Measurements from ENCODE around the gene RPL34. TPM values are rescaled to one million over a fixed set of nuclear protein-coding genes. Genes with fewer than 3 reads are reported as not detected.

Gene RPL34
- total RNA-seq, 3 donors from 2014 or later, result 907 to 1,723 (median 1,620) TPM

GRCh38 chr4:108601106-108601505, 19.3 kb upstream of the RPL34 start:
- Histone ChIP-seq H3K4me1 (no peaks in the 10 kb centered on the region), H3K27me3 (no peaks in the 10 kb centered on the region), H3K4me3 (no peak overlapping the region), H3K27ac (no peak overlapping the region), H3K36me3 (no peaks in the 10 kb centered on the region), H3K9me3 (no peaks in the 10 kb centered on the region)
- intact Hi-C loops (cut with DNase I; ENCODE audit: low total_unique reads), result no loop called here
- TF ChIP-seq POLR2AphosphoS5 (IDR thresholded peaks at IDR 0.05), result no peak
- TF ChIP-seq, protein P1, sequence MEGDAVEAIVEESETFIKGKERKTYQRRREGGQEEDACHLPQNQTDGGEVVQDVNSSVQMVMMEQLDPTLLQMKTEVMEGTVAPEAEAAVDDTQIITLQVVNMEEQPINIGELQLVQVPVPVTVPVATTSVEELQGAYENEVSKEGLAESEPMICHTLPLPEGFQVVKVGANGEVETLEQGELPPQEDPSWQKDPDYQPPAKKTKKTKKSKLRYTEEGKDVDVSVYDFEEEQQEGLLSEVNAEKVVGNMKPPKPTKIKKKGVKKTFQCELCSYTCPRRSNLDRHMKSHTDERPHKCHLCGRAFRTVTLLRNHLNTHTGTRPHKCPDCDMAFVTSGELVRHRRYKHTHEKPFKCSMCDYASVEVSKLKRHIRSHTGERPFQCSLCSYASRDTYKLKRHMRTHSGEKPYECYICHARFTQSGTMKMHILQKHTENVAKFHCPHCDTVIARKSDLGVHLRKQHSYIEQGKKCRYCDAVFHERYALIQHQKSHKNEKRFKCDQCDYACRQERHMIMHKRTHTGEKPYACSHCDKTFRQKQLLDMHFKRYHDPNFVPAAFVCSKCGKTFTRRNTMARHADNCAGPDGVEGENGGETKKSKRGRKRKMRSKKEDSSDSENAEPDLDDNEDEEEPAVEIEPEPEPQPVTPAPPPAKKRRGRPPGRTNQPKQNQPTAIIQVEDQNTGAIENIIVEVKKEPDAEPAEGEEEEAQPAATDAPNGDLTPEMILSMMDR (IDR thresholded peaks at IDR 0.05), result no peak
- TF ChIP-seq POLR2A (IDR thresholded peaks at IDR 0.05), result no peak
- DNase-seq (ENCODE audit: low spot score in 2 of 2), result no peak

DNA sequence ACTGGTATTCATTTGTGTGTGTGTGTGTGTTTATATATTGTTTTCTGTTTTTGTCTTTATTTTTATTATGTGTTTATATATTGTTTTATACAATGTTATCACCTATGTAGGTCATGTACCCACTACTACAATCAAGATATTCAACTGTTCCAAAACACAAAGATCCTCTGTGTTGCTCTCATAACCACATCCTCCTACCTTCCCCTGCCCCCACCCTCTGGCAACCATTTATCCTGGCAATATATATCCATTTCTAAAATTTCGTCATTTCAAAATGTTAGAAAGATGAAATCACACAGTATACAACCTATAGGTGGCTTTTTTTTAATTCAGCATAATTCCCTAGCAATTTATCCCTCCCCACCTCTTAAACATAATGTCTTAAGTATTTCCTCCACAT, 18.8 kb upstream of the RPL34 start:
- Histone ChIP-seq H3K36me3 (no peaks in the 10 kb centered on the region), H3K4me3 (no peak overlapping the region), H3K4me1 (no peaks in the 10 kb centered on the region), H3K27ac (no peak overlapping the region), H3K9me3 (no peaks in the 10 kb centered on the region), H3K27me3 (no peaks in the 10 kb centered on the region)
- intact Hi-C loops (cut with DNase I; ENCODE audit: low total_unique reads), result no loop called here
- DNase-seq (ENCODE audit: low spot score in 2 of 2), result no peak
- TF ChIP-seq, protein P1 (IDR thresholded peaks at IDR 0.05), result no peak
- TF ChIP-seq POLR2AphosphoS5 (IDR thresholded peaks at IDR 0.05) (no peak), POLR2A (IDR thresholded peaks at IDR 0.05) (no peak)

- H3K4me3 ChIP-seq, result no peak overlapping the region
- intact Hi-C loops (cut with DNase I; ENCODE audit: low total_unique reads), result no loop called here
- H3K27ac ChIP-seq, result no peak overlapping the region
- no peak for TF ChIP-seq POLR2A (IDR thresholded peaks at IDR 0.05)
- no peak for TF ChIP-seq POLR2AphosphoS5 (IDR thresholded peaks at IDR 0.05)
- TF ChIP-seq, protein P1 (IDR thresholded peaks at IDR 0.05), result no peak
- DNase-seq (ENCODE audit: low spot score in 2 of 2), result no peak
- H3K9me3 ChIP-seq, result no peaks in the 10 kb centered on the region
- H3K36me3 ChIP-seq, result no peaks in the 10 kb centered on the region
- H3K4me1 ChIP-seq, result no peaks in the 10 kb centered on the region
- H3K27me3 ChIP-seq, result no peaks in the 10 kb centered on the region
These were observed 18.2 kb upstream of the RPL34 start for GRCh38 chr4:108602163-108602562.

DNA sequence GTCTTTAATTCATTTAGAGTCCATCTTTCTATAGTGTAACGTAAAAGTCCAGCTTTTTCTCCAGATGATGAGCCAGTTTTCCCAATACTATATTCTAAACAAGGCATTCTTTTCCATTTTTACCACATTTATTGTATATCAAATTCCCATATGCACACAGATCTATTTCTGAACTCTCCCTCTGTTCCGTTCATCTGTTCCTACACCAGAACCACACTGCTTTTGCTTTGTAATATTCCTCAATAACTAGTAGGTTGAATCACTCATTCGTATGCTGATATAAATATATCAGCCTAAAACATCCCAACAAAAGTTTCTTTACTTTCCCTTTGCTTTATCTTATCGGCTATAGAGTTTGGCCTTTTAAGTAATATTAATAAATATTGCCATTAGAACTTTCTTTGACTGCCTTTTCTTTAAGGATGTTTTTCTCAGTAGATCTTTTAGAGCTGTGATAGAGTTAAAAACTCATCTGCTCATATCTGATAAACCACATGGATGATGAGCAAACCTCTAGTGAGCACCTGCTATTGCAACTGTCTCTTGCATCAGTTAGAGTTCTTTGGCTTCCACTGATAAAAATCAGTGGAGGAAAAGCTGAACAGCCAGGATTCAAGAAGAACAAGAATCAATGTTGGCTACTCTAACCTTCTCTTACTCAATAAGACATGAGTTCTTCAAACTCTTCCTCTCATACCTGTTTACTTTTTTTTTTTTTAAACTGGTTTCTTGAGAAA, 13.1 kb upstream of the RPL34 start:
- Histone ChIP-seq H3K4me1 (no peaks in the 10 kb centered on the region), H3K27ac (no peak overlapping the region), H3K4me3 (no peak overlapping the region), H3K9me3 (no peaks in the 10 kb centered on the region), H3K27me3 (no peaks in the 10 kb centered on the region), H3K36me3 (no peaks in the 10 kb centered on the region)
- DNase-seq (ENCODE audit: low spot score in 2 of 2), result no peak
- intact Hi-C loops (cut with DNase I; ENCODE audit: low total_unique reads), result no loop called here
- TF ChIP-seq, protein P1 (IDR thresholded peaks at IDR 0.05), result no peak
- TF ChIP-seq POLR2AphosphoS5 (IDR thresholded peaks at IDR 0.05) (no peak), POLR2A (IDR thresholded peaks at IDR 0.05) (no peak)

GRCh38 chr4:108611365-108611764, 9.0 kb upstream of the RPL34 start:
- intact Hi-C loops (cut with DNase I; ENCODE audit: low total_unique reads), result loop anchor here (5.0 kb wide), 2 partner anchors 769 to 1401 kb away; no protein-coding TSS in a partner anchor
- Histone ChIP-seq H3K9me3 (no peaks in the 10 kb centered on the region), H3K27me3 (no peaks in the 10 kb centered on the region), H3K4me3 (peak overlapping the region in 2 of 3 donors; percentile 31 to 32), H3K4me1 (no peaks in the 10 kb centered on the region), H3K27ac (no peak overlapping the region), H3K36me3 (no peaks in the 10 kb centered on the region)
- no peak for DNase-seq (ENCODE audit: low spot score in 2 of 2)
- TF ChIP-seq POLR2AphosphoS5 (IDR thresholded peaks at IDR 0.05), result no peak
- TF ChIP-seq, protein P1 (IDR thresholded peaks at IDR 0.05), result no peak
- TF ChIP-seq POLR2A (IDR thresholded peaks at IDR 0.05), result no peak
